ENCODE results near the gene ST6GALNAC4. TPM values are rescaled to one million over a fixed set of nuclear protein-coding genes. Genes with fewer than 3 reads are reported as not detected.

Gene ST6GALNAC4
- total RNA-seq, 1 donor from 2014 or later, result 21.4 TPM

- peaks cover 56% of the 10 kb centered on the region for H3K4me1 Mint-ChIP-seq (ENCODE audit: unreplicated experiment)
- peak overlapping the region; percentile 81 for H3K27ac Mint-ChIP-seq (ENCODE audit: unreplicated experiment)
- H3K4me3 Mint-ChIP-seq (ENCODE audit: unreplicated experiment), result no peak overlapping the region
- TF ChIP-seq, protein P1, sequence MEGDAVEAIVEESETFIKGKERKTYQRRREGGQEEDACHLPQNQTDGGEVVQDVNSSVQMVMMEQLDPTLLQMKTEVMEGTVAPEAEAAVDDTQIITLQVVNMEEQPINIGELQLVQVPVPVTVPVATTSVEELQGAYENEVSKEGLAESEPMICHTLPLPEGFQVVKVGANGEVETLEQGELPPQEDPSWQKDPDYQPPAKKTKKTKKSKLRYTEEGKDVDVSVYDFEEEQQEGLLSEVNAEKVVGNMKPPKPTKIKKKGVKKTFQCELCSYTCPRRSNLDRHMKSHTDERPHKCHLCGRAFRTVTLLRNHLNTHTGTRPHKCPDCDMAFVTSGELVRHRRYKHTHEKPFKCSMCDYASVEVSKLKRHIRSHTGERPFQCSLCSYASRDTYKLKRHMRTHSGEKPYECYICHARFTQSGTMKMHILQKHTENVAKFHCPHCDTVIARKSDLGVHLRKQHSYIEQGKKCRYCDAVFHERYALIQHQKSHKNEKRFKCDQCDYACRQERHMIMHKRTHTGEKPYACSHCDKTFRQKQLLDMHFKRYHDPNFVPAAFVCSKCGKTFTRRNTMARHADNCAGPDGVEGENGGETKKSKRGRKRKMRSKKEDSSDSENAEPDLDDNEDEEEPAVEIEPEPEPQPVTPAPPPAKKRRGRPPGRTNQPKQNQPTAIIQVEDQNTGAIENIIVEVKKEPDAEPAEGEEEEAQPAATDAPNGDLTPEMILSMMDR (IDR thresholded peaks at IDR 0.05), result no peak
- DNase-seq (ENCODE audit: extremely low spot score, unreplicated experiment), result no peak
- no peaks in the 10 kb centered on the region for H3K9me3 Mint-ChIP-seq (ENCODE audit: unreplicated experiment)
- H3K27me3 Mint-ChIP-seq (ENCODE audit: unreplicated experiment), result no peaks in the 10 kb centered on the region
- no peaks in the 10 kb centered on the region for H3K36me3 Mint-ChIP-seq (ENCODE audit: unreplicated experiment)
Measured at GRCh38 chr9:127920794-127921193, 4.0 kb upstream of the ST6GALNAC4 start.

DNA sequence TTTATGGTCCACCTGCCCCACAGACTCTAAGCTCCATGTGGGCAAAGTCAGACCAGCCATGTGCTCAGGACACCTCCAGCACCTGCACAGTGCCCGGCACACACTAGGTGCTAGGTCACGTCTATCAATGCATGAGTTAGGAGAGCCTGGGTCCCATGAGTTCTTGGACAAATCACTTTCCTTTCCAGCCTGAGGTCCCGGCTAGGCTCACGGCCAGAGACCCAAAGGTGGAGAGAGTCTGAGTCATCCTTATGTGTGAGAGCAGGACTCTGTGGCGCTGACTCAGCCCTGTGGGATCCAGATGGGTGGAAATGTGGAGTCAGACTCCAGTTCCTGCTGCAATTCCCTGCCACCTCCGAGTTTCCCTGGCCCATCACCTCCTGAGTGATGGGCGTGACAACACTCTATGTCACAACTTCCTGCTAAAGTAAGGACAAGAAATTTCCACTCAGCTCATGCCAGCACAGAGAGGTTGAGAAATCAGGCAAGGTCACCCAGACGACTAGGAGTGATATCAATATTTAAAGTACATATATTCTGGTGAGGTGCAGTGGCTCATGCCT, 2.5 kb upstream of the ST6GALNAC4 start:
- peak overlapping the region; percentile 35 for H3K4me3 Mint-ChIP-seq (ENCODE audit: unreplicated experiment)
- DNase-seq (ENCODE audit: extremely low spot score, unreplicated experiment), result peak; percentile 92

DNA sequence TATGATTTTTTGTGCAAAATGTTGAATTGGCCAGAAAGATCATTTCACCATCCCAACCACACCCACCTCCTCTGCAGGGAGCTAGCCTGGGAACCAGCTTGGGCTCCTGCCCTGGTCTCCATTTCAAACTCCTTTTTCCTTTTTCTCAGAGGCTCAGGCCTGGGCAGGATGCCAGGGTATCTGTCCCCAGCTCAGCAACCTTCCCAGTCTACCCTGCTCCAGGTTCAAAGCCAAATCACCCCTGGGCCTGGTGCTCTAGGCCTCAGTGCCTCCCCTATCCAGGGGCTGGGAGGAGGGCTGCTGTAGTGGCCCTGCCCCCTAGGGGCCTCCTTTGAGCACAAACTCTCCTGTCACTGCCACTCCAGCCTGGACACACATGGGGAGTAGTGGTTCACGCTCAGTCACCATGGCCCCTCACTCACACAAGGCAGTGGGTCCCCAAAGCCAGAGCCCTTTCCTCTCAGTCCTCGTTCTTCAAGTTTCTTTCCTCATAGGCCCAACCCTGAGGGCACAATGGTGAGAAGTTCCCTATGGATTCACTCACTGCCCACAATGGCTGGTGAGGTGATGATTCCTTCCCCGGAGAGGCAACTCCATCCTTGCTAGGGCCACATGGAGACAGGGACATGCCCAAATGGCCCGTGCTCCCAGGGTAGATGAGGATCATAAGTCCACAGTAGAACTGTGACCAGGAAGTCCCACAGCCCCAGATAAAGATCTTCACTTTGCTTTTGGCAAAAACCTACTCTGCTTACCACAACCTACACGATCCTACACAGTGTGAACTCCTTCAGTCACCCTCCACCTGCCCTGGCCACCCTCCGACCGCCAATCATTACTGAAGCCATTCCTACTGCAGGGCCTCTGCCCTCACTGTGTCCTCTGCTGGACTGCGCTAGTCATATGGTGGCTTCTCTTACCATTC, 1.6 kb upstream of the ST6GALNAC4 start:
- H3K9me3 Mint-ChIP-seq (ENCODE audit: unreplicated experiment), result no peaks in the 10 kb centered on the region
- TF ChIP-seq, protein P1 (IDR thresholded peaks at IDR 0.05), result no peak
- peaks cover 55% of the 10 kb centered on the region for H3K4me1 Mint-ChIP-seq (ENCODE audit: unreplicated experiment)
- H3K27ac Mint-ChIP-seq (ENCODE audit: unreplicated experiment), result peak overlapping the region; percentile 94
- no peak overlapping the region for H3K4me3 Mint-ChIP-seq (ENCODE audit: unreplicated experiment)
- no peaks in the 10 kb centered on the region for H3K36me3 Mint-ChIP-seq (ENCODE audit: unreplicated experiment)
- no peak for DNase-seq (ENCODE audit: extremely low spot score, unreplicated experiment)
- no peaks in the 10 kb centered on the region for H3K27me3 Mint-ChIP-seq (ENCODE audit: unreplicated experiment)

More for the DNA sequence above, 2.5 kb upstream of the ST6GALNAC4 start:
- H3K9me3 Mint-ChIP-seq (ENCODE audit: unreplicated experiment), result no peaks in the 10 kb centered on the region
- H3K4me1 Mint-ChIP-seq (ENCODE audit: unreplicated experiment), result peaks cover 60% of the 10 kb centered on the region
- H3K27ac Mint-ChIP-seq (ENCODE audit: unreplicated experiment), result peak overlapping the region; percentile 94
- no peaks in the 10 kb centered on the region for H3K36me3 Mint-ChIP-seq (ENCODE audit: unreplicated experiment)
- TF ChIP-seq, protein P1 (IDR thresholded peaks at IDR 0.05), result no peak
- no peaks in the 10 kb centered on the region for H3K27me3 Mint-ChIP-seq (ENCODE audit: unreplicated experiment)

- TF ChIP-seq, protein P1 (IDR thresholded peaks at IDR 0.05), result no peak
- DNase-seq (ENCODE audit: extremely low spot score, unreplicated experiment), result no peak
- H3K9me3 Mint-ChIP-seq (ENCODE audit: unreplicated experiment), result no peaks in the 10 kb centered on the region
- peaks cover 54% of the 10 kb centered on the region for H3K4me1 Mint-ChIP-seq (ENCODE audit: unreplicated experiment)
- peaks cover 2% of the 10 kb centered on the region for H3K36me3 Mint-ChIP-seq (ENCODE audit: unreplicated experiment)
- H3K27ac Mint-ChIP-seq (ENCODE audit: unreplicated experiment), result peak overlapping the region; percentile 94
- no peak overlapping the region for H3K4me3 Mint-ChIP-seq (ENCODE audit: unreplicated experiment)
- no peaks in the 10 kb centered on the region for H3K27me3 Mint-ChIP-seq (ENCODE audit: unreplicated experiment)
Measured at GRCh38 chr9:127917603-127918002, 762 bp upstream of the ST6GALNAC4 start.
